ENCODE data around the gene TP53RK.

The TP53RK gene

DNA sequence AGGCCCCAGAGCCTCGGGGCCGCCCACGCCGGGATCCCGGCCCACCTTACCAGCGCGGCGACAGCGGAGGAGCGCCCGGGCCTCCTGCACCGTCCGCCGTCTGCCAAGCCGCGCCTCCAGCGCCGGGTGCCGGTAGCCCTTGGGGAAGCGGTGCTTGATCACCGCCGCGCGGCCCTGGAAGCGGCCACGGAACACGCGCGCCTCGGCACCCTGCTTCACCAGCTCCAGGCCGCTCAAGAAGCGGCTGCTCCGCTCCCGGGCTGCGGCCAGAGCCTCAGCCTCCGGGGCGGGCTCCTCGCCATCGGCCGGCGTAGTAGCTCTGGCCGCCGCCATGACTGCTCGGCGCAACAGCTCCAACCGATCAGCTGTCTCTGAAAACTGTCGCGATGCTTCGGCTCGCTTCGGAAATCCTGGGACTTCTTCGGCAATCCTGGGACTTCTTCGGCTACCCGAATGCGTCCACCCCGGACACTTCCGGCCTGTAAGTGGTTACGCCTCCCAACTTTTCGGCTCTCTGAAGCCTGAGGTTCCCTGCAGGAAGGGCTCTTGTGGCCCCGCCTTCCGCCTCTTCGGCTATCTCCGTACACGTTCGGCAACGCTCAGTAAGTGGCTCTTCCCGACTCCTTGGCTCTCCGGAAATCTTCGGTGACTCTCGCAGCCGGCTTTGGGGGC, at the start of gene TP53RK:
Gene TP53RK (minus strand): TSS at position 363 of the 672 bp plus-strand sequence. CDS start 30 bp downstream, at position 333.
- DNase-seq (ENCODE audit: low spot score): peak; percentile 100

DNA sequence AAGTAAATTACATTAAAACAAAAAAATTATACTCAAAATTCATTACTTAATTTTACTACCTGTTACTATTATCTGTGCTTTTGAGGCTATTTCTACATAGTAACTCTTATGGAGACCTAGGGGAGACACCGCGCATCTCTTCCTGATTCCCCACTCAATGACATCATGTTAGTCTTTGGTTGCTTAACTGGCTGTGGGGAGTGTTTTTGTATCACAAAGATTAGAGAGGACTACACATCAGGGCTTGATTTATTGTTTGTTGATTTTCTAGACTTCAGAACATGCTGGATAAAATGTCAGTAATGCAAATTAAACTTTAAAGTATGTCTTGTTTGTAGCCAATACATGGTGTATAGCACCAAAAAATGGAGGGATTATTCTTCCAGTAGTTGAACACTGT, 46.2 kb upstream of the TP53RK start:
- no peak for DNase-seq (ENCODE audit: low spot score)

DNA sequence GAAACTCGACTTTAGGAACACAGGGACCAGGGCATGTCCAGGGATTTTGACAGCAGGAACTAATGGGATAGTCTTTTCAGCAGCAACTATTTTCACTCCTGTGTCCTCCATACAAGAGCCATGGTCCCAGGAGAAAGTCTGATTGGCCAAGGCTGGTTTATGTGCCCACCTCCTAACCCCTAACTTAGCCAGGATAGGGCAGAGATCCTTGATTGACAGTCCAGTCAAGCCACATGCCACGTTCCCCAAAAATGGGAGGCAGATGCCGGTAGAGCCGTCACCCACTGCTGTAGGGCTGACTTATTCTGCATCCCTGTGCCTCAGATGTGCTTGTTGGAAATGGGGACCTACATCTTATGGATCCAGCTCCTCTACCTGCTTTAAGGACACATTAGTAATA, 42.5 kb upstream of the TP53RK start:
- no peak for DNase-seq (ENCODE audit: low spot score)

DNA sequence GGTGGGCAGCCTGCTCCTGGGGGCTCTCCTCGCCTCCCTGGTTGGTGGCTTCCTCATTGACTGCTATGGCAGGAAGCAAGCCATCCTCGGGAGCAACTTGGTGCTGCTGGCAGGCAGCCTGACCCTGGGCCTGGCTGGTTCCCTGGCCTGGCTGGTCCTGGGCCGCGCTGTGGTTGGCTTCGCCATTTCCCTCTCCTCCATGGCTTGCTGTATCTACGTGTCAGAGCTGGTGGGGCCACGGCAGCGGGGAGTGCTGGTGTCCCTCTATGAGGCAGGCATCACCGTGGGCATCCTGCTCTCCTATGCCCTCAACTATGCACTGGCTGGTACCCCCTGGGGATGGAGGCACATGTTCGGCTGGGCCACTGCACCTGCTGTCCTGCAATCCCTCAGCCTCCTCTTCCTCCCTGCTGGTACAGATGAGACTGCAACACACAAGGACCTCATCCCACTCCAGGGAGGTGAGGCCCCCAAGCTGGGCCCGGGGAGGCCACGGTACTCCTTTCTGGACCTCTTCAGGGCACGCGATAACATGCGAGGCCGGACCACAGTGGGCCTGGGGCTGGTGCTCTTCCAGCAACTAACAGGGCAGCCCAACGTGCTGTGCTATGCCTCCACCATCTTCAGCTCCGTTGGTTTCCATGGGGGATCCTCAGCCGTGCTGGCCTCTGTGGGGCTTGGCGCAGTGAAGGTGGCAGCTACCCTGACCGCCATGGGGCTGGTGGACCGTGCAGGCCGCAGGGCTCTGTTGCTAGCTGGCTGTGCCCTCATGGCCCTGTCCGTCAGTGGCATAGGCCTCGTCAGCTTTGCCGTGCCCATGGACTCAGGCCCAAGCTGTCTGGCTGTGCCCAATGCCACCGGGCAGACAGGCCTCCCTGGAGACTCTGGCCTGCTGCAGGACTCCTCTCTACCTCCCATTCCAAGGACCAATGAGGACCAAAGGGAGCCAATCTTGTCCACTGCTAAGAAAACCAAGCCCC, 36.2 kb upstream of the TP53RK start:
- DNase-seq (ENCODE audit: low spot score): no peak

DNA sequence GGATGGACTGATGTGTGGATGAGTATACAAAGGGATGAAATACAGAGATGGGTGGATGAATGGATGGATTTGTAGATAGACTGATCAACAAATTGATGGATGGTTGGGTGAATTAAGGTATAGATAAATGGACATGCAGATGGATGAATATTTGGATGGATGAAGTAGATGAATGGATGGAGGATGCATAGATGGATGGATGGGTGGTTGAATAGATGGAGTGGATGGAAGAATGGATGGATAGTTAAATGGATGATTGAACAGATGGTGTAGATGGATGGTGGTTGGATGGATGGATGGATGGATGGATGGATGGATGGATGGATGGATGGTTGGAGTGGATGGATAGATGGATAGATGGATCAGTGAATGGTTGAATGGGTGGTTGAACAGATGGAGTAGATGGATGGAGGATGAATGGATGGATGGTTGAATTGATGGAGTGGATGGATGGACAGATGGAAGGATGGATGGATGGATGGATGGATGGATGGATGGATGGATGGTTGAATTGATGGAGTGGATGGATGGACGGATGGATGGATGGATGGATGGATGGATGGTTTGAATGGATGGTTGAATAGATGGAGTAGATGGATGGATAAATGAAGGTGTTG, 35.2 kb upstream of the TP53RK start:
- no peak for DNase-seq (ENCODE audit: low spot score)

GRCh38 chr20:46723039-46723438, 33.8 kb upstream of the TP53RK start:
- no peak for DNase-seq (ENCODE audit: low spot score)

GRCh38 chr20:46722450-46722849, 33.2 kb upstream of the TP53RK start:
- DNase-seq (ENCODE audit: low spot score): no peak

DNA sequence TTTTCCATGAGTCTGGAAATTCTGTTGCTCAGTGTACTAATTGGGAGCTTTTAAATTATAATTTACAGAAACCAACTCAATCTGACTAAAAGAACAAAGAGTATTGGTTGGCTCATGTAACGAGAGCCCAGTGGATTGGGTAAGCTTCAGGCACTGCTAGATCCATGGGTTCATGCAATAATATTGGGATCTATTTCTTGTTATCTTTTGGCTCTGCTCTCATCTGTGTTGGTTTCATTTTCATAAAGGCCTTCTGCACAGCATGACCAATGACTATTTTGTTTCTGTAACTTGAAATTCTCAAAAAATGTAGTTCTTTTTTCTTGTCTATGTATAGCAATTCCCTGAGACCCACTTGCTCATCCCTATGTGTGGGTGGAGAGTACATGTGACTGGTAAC, 32.2 kb upstream of the TP53RK start:
- no peak for DNase-seq (ENCODE audit: low spot score)

- DNase-seq (ENCODE audit: low spot score): no peak
Measured at GRCh38 chr20:46720776-46721425, 31.7 kb upstream of the TP53RK start.

DNA sequence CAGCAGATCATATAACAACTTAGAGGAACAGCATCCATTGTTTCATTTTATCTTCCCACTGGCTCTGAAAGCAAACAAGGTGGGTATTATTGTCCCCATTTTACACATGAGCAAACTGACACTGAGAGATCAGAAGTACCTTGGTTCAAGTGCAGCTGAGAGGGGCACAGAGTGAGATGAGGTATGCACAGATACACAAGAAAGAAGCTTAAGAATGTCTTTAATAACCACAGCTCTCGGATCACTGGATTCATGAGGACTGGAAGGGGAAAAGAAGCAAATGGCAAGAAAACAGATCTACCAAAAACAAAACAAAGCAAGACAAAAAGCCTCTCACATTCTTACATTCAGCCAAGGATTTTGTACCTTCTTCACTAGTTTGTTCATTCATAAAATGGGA, 30.8 kb upstream of the TP53RK start:
- no peak for DNase-seq (ENCODE audit: low spot score)

DNA sequence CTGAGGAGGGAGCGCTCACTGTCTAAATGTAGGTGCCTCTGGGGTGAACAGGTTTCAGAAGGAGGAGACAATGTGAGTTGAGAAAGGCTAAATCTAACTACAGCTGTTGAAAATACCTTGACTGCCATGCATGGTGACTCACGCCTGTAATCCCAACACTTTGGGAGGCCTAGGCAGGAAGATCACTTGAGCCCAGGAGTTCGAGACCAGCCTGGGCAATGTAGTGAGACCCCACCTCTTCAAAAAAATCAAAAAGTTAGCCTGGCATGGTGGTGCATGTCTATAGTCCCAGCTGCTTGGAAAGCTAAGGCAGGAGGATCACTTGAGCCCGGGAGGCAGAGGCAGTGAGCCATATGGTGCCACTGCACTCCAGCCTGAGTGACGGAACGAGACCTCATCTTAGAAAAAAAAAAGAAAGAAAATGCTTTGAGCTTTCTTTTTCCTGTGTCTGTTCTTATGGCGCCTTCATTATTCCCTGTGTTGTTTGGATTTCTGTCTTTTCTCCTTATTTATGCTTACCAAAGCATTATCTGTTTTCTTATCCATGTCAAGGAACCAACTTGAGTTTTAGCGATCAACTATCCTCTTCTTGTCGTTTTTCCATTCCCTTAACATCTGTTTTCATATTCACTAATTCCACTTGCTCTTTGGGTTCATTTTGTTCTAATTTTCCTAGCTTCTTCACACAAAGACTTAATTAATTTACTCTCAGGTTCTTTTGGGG, 28.7 kb upstream of the TP53RK start:
- DNase-seq (ENCODE audit: low spot score): no peak

GRCh38 chr20:46715292-46715756, 26.1 kb upstream of the TP53RK start:
- DNase-seq (ENCODE audit: low spot score): no peak

- DNase-seq (ENCODE audit: low spot score): no peak
Measured at GRCh38 chr20:46713957-46714834, 25.0 kb upstream of the TP53RK start.

DNA sequence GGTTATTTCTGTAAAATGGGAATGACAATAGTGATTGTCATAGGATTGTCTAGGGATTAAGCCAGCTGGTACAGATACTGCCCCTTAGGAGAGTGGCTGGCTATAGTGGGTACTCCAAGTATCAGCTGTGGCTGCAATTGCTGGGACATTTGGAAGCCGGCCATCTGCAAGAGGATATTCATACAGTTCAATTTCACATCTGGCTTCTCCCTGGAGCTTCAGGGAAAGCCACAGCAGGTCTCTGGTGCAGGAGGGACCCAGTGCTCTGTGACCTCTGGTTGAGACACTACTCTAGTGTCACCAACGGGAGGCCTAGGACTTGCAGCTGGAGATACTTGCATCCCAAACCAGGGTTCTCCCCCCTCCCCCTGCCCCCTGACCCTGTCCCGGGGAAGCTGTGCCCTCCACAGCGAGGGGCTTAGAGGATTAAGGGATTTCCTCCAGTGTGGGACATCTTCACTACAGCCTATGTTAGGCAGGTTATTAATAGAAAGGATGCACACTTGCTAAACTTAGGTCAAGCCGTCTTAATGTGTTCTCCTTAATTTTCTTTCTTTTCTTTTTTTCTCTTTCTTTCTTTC, 22.9 kb upstream of the TP53RK start:
- no peak for DNase-seq (ENCODE audit: low spot score)

DNA sequence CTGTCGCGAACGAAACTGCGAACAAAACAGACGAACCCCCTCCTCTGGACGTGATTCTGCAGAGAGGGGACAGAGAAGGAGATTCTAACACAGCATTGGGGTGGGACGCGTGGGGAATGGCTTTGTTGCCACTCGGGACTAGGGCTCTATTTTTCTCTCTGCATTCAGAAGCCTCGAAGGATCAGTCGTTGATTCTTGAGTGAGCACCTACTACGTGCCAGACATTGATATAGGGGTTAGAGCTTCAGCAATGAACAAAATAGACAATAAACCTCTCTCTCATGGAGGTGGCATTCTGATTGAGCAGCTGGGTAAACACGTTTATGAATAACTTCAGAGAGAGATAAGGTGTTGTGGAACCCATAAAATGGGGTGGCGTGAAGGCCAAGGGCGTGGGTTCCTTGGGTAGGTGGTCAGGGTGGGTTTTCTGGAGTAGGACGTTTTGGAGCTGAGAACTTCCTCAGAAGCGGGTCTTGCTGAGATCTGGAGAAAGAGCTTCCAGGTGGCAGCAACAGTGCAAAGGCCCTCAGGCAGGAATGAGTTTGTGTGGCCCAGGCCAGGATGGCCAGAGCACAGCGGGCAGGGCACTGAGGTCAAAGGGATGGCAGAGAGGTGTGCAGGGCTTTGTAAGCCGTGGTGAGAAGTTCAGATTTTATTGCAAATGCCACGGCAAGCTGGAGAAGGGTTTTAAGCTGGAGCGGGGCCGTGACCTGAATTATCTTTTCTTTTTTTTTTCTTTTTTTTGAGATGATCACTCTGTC, 21.1 kb upstream of the TP53RK start:
- no peak for DNase-seq (ENCODE audit: low spot score)

DNA sequence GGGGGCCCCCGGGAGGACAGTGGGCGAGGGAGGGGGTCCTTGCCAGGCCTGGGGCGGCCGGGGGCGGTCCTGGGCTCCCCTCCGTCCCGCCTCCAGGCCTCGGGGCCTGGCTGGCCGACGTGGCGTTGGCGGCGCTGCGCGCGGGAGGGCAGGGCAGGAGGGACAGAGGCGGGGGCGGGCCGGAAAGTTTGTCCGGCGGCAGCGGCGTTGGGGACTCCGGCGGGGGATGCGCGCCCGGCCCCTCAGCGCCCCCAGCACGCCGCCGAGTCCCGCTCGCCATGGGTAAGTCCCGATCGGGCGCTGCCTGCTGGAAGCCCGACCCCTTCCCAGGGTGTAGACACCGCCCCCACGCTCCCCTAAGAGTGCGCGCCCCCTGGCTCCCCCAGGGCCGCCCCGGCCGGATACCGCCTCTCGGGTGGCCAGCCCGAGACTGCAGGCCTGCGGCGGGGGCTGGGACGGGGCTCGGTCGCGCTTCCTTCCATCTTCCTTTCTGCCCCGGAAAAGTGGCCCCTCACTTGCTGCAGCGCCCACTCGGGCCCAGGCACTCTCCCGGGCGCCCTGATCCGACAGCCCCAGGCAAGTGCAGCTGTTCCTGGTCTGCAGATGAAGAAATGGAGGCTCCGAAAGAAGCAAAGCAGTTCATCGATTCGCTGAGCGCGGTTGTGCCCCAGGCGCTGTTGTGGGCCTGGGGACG, 20.4 kb upstream of the TP53RK start, which contains the start of gene SLC2A10:
Gene SLC2A10 (plus strand): TSS at position 191 of the 694 bp plus-strand sequence. CDS start 88 bp downstream, at position 279.
- DNase-seq (ENCODE audit: low spot score): peak; percentile 33

DNA sequence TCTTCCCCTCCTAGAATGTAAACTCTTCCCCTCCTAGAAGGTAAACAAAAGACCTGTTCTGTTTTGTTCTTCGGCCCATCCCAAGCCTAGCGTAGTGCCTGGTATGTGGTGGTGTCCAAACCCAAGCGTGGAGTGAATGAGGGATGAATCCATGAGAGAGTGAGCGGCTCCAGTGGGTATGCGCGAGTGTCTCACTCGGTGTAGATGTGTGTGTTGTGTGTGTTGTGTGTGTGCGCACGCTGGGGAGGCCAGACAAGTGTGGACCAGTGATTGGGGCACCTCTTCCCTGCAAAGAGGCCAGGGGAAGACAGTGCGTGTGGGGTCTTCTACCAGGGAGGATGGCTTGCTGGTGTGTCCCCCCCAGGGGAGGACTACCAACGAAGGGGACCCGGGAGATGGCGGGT, 19.8 kb upstream of the TP53RK start:
- DNase-seq (ENCODE audit: low spot score): no peak

DNA sequence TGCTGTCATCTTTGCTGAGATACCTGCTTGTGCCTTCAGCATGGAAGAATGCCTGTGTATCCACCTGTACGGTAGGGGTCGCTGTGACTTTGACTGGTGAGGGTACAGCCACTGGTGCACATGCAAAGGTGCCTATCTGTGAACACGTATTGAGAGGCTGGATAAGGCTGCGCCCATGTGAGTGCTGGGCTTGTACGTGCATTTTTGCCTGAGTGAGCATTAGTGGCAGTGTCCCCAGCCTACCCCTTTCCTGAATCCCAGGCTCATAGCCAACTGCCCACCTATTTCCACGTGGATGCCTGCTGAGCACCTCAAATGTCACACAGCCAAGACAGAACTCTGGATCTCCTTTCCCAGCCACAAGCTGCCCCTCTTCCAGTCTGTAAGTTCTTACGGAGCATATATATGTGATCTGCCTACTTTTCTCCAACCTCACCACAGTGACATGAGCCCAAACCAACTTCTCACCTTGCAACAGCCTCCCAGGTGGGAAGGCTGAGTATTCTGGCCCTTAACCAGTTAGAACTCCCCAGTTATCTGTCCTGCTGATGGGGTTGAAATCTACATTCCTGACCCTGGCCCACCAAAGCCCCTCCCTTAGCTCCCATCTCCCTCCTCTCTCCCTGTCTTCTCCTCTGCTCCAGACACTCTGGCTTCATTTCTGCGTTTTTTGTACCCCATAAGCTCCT, 19.1 kb upstream of the TP53RK start:
- DNase-seq (ENCODE audit: low spot score): no peak
